Inflammatory macrophage (primary cell): ENCODE data around the gene ARHGAP4.

Experiments used
- DNase-seq, 2 donors: peaks; one replicate each; pipeline ENCODE4 v3.0.0-alpha.2; 2020 to 2022

ARHGAP4 gene

GRCh38 chrX:153866302-153867019, 59.6 kb downstream of the ARHGAP4 start:
- DNase-seq: no peak

GRCh38 chrX:153865685-153866084, 60.4 kb downstream of the ARHGAP4 start:
- no peak for DNase-seq

DNA sequence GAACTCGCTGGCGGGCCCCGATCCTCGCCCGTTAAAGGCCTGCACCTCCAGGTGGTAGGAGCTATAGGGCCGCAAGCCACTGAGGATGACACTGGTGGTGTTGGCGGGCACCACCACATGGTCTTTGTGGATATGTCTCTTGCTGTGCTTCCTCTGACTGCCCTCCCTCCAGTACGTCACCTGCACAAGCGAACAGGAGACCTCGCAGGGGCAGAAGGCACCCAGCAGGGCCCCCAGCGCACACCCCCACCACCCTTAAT, 60.8 kb downstream of the ARHGAP4 start:
- DNase-seq: no peak

DNA sequence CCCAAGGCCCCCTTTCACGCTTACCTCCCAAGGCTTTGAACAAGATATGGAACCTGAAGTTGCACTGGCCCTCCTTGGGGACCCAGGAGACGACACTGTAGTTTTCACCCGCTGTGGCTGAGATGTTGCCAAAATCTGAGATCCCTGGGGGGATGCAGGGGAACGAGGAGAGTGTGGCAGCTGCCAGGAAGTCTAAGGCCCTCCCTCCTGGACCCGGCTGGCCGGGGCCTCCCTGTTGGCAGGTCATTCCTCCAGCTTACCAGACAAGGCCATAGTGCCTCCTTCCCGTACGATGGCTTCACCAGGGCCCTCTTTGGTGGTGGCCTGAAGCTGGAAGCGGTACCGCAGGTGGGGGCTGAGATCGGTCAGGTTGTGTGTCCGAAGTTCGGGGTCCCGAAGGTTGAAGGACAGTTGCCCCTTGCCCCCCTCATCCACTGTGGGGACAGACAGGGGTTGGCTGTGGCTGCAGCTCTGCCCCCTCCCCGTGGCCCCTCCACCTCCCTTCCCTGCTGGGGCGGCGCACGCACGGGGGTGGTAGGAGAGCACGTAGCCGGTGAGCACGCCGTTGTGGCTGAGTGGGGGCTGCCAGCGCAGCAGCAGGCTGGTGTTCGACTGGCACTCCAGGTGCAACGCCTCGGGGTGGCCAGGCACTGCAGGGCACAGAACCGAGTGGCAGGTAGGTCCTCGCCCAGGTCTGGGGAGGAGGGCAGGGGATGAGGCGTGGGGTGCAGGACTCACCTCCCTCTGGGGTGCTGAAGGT, 61.3 kb downstream of the ARHGAP4 start:
- DNase-seq: no peak

GRCh38 chrX:153864101-153864500, 62.0 kb downstream of the ARHGAP4 start:
- no peak for DNase-seq

DNA sequence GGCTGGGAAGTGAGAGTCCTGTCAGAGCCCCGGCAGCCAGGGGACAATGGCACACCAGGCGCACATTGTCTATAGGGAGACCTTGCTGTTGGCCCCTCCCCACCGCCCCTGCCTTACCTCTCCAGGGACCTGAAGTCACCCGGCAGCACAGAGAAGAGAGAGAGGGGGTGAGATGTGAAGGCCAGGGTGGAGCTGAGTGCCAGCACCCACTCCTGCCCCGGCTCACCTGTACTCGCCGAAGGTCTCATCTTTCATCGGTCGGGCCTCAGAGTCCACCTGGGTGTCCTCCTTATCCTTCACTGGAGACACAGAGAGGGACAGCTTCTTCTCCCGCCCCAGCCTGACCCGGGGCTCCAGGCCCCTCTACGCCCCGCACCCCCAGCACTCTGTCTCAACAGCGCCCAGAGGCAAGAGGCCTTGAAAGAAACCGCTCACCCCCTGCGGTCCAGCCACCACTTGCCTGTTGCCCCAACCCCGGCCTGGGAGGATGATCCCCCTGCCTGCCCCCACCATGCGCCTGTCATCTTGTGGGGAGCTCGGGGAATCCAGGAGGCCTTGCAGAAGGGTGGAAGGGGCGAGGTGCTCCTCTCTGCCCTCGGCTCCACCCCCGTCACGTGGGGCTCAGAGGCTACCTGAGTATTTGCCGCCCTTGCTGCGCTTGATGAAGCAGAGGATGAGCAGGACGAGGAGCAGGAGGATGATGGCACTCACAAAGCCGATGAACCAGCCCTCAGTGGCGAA, 62.6 kb downstream of the ARHGAP4 start:
- no peak for DNase-seq

DNA sequence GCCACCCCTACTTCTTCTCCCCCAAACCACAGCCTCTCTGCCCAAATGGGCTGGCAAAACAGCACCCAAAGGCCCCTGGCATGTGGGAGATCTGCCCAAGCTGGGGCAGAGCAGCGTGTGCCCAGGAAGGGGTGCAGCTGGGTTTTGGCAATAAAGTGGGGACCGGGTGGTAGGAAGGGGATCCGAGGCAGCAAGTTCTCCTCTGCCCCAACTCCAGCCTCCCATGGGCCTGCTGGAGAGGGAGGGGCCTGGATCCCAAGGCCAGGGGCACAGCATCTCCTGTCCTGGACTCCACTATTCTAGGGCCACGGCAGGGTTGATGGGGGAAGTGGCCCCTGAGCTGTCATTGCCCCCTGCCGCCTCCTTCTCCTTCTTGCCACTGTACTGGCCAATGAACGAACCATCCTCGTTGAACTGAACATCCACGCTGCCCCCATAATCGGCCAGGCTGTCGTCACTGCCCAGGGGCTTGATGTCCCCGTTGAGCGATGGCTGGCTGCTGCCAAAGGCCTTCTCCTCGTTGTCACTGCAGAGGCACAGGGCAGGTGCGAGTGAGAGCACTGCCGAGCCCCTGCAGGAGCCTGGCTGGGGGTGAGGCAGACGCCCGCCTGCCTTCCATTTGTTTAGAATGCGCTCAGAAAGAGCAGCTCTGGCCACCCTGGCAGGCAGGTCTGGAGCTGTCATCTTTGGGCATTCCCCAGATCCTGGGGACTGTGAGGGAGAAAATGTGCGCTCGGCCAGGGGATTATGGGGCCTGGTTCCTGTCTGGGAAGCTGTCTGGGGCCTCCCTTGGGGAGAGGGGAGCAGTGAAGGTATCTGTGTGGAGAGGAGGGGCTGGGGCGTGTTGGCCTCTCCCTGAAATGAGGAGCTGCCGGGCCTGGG, 63.5 kb downstream of the ARHGAP4 start:
- no peak for DNase-seq

- no peak for DNase-seq
Measured at GRCh38 chrX:153861733-153862310, 64.2 kb downstream of the ARHGAP4 start.

DNA sequence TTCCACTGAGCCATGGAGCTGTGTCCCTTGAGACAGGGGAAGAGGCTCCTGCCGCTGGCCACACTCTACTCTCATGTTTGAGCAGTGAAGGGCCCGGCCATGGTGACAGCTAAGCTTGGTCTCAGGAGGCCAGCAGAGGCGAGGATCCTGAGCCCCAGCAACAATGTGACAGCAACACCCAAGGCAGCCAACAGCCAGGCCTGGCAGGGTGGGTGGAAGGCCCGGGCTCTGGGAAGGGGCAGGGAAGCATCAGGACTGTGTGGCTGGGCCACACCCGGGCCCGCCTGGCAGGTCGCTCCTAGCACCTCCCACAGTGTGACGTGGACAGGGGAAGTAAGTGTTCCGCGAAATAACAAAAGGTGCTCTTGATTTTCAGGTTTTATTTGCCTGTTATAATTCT, 64.9 kb downstream of the ARHGAP4 start:
- no peak for DNase-seq
